Sigmoid colon (tissue), 4 donors: Measurements from ENCODE around the gene TSSK2.

Experiments
- CTCF ChIP-seq, 4 experiments: fragments of 450-650 bp in 3 of 4; fragments of 200-600 bp in 1 of 4; IDR thresholded peaks; one replicate each; pipeline ENCODE4 v1.5.1; 2016 to 2019; ENCODE audit warnings: antibody characterized with exemption in 4 of 4, mild to moderate bottlenecking in 3 of 4, moderate library complexity in 2 of 4
- EP300 ChIP-seq, 4 donors: sonication (generic); formaldehyde crosslinking; IDR thresholded peaks; one replicate each; pipeline ENCODE4 v1.6.1; 2017; ENCODE audit warnings: antibody characterized with exemption in 4 of 4
- POLR2A ChIP-seq, 2 donors: fragments of 450-650 bp; IDR thresholded peaks; one replicate each; pipeline ENCODE4 v1.6.1; 2016; ENCODE audit warnings: antibody characterized with exemption in 2 of 2, mild to moderate bottlenecking in 2 of 2, moderate library complexity in 2 of 2

- TF ChIP-seq EP300 (IDR thresholded peaks at IDR 0.05) = no peak
- TF ChIP-seq CTCF (IDR thresholded peaks at IDR 0.05) = no peak
- TF ChIP-seq POLR2A (IDR thresholded peaks at IDR 0.05) = no peak
Measured at GRCh38 chr22:19131685-19132015, 542 bp downstream of the TSSK2 start.
